Body of pancreas (tissue), 4 donors: ENCODE measurements around the gene MOV10L1. TPM values are rescaled to one million over a fixed set of nuclear protein-coding genes. Genes with fewer than 3 reads are reported as not detected.

ENCODE experiments used
- ATAC-seq: fragments of 150-250 bp; one replicate; pipeline ENCODE4 v1.9.1; 2016
- DNase-seq, 4 donors: peaks; one replicate each; pipeline ENCODE4 v3.0.0-alpha.2; 2019
- H3K27ac ChIP-seq, 4 donors: fragments of 200-600 bp; sonication (generic); 1 replicate in 3 of 4; 2 replicates in 1 of 4; pipeline versions ENCODE4 v1.5.1 to v1.6.1; 2016 to 2019; ENCODE audit warnings: mild to moderate bottlenecking in 1 of 4, mixed read lengths in 1 of 4, moderate library complexity in 1 of 4
- H3K27me3 ChIP-seq, 2 donors: fragments of 200-600 bp; sonication (generic); one replicate each; pipeline ENCODE4 v1.6.0; 2016; ENCODE audit warnings: mild to moderate bottlenecking in 1 of 2
- H3K36me3 ChIP-seq, 2 donors: fragments of 200-600 bp; sonication (generic); replicated peaks in 1 of 2; 2 replicates each; pipeline ENCODE4 v1.5.1; 2016; ENCODE audit warnings: low read depth in 2 of 2; ENCODE audit not compliant: insufficient read depth in 1 of 2
- H3K4me1 ChIP-seq: fragments of 200-600 bp; sonication (generic); one replicate; pipeline ENCODE4 v1.6.0; 2016
- H3K4me3 ChIP-seq, 2 donors: fragments of 200-600 bp; sonication (generic); 1 replicate in 1 of 2; 2 replicates in 1 of 2; pipeline ENCODE4 v1.5.1; 2016 to 2019
- H3K9me3 ChIP-seq, 3 donors: fragments of 200-600 bp; sonication (generic); 1 replicate in 2 of 3; 2 replicates in 1 of 3; pipeline ENCODE4 v1.5.1; 2016
- POLR2A ChIP-seq, 3 donors: fragments of 450-650 bp; IDR thresholded peaks; one replicate each; pipeline ENCODE4 v1.6.1; 2016; ENCODE audit warnings: antibody characterized with exemption in 3 of 3, mild to moderate bottlenecking in 2 of 3
- WGBS, 2 donors: methylation state at CpG; one replicate each; pipeline ENCODE4 v1.1.5; 2017; 5-methylcytosine and 5-hydroxymethylcytosine counted together
- intact Hi-C: fragments of 100-400 bp; cut with DNase I; formaldehyde crosslinking; loops from one replicate; pipeline ENCODE4 v1.15.1; 2023
- total RNA-seq, 2 donors: library from RNA; depleted of rRNA; stranded (reverse); fragments of >200 nt; gene quantifications; one replicate each; pipeline ENCODE4 v1.1.0, GENCODE V29; 2016
- TF ChIP-seq, protein P1 (sequence below), 7 experiments: fragments of 450-650 bp in 4 of 7; fragments of 200-600 bp in 3 of 7; sonication (generic) in 3 of 7; IDR thresholded peaks; one replicate each; pipeline ENCODE4 v1.5.1; 2016 to 2019; ENCODE audit warnings: antibody characterized with exemption in 7 of 7

Gene MOV10L1
- total RNA-seq, 2 donors from 2014 or later = 0.52 TPM; not detected in 1

DNA sequence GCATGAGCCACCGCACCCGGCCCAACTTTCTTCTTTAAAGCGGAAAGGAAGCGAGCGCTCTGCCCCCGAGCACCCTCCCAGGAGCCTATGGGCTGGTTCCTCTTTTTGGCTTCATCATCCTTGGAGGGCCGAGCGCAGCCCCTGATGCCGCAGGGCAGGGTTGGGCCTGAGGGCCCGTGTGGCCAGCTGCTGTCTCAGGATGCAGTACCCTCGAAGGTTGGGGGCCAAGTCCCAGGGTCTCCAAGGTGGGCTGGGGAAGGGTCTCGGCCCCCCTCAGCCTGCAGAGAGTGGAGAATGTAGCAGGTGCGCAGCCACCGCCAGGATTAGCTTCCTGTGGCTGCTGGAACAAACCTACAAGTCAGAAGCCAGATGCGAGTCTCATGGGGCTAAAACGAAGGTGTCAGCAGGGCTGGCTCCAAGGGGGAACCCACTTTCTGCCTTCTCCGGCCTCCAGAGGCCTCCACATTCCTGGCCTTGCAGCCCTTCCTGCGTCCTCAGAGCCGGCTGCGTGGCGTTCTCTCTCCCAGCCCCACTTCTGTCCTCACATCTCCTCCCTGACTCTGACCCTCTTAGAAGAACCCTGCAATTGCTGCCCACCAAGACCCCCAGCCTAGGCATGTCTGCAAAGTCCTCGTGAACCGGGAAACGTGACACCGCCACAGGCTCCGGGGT, 83.6 kb downstream of the MOV10L1 start:
- Histone ChIP-seq H3K27ac (no peak overlapping the region), H3K27me3 (peaks cover 0 to 7% of the 10 kb centered on the region in 2 donors), H3K4me3 (no peak overlapping the region), H3K9me3 (no peaks in the 10 kb centered on the region), H3K36me3 (no peaks in the 10 kb centered on the region), H3K4me1 (peaks cover 7% of the 10 kb centered on the region)
- intact Hi-C loops = no loop called here
- DNase-seq (no peak), ATAC-seq (no peak)
- TF ChIP-seq POLR2A (IDR thresholded peaks at IDR 0.05) = no peak
- TF ChIP-seq, protein P1, sequence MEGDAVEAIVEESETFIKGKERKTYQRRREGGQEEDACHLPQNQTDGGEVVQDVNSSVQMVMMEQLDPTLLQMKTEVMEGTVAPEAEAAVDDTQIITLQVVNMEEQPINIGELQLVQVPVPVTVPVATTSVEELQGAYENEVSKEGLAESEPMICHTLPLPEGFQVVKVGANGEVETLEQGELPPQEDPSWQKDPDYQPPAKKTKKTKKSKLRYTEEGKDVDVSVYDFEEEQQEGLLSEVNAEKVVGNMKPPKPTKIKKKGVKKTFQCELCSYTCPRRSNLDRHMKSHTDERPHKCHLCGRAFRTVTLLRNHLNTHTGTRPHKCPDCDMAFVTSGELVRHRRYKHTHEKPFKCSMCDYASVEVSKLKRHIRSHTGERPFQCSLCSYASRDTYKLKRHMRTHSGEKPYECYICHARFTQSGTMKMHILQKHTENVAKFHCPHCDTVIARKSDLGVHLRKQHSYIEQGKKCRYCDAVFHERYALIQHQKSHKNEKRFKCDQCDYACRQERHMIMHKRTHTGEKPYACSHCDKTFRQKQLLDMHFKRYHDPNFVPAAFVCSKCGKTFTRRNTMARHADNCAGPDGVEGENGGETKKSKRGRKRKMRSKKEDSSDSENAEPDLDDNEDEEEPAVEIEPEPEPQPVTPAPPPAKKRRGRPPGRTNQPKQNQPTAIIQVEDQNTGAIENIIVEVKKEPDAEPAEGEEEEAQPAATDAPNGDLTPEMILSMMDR (IDR thresholded peaks at IDR 0.05) = no peak
- WGBS, 2 donors = 82 to 92% methylated on average over 19 to 26 of the region's 26 CpGs

- WGBS, 2 donors = 72 to 84% methylated on average over 3 to 6 of the region's 6 CpGs
- Histone ChIP-seq H3K27ac (no peak overlapping the region), H3K36me3 (no peaks in the 10 kb centered on the region), H3K9me3 (no peaks in the 10 kb centered on the region), H3K4me3 (no peak overlapping the region), H3K4me1 (peaks cover 7% of the 10 kb centered on the region), H3K27me3 (peaks cover 0 to 5% of the 10 kb centered on the region in 2 donors)
- DNase-seq = no peak
- no peak for TF ChIP-seq POLR2A (IDR thresholded peaks at IDR 0.05)
- TF ChIP-seq, protein P1 (IDR thresholded peaks at IDR 0.05) = no peak
- no peak for ATAC-seq
- intact Hi-C loops = no loop called here
These were observed 84.2 kb downstream of the MOV10L1 start for GRCh38 chr22:50173983-50174355.

GRCh38 chr22:50174382-50175190, 84.8 kb downstream of the MOV10L1 start:
- ATAC-seq (no peak), DNase-seq (no peak)
- TF ChIP-seq POLR2A (IDR thresholded peaks at IDR 0.05) = no peak
- TF ChIP-seq, protein P1 (IDR thresholded peaks at IDR 0.05) = no peak
- peaks cover 7% of the 10 kb centered on the region for H3K4me1 ChIP-seq
- H3K27ac ChIP-seq = no peak overlapping the region
- 78 to 87% methylated on average over 2 to 27 of the region's 27 CpGs for WGBS, 2 donors
- no peaks in the 10 kb centered on the region for H3K9me3 ChIP-seq
- intact Hi-C loops = no loop called here
- no peak overlapping the region for H3K4me3 ChIP-seq
- no peaks in the 10 kb centered on the region for H3K27me3 ChIP-seq
- no peaks in the 10 kb centered on the region for H3K36me3 ChIP-seq

- no peak for DNase-seq
- H3K27me3 ChIP-seq = no peaks in the 10 kb centered on the region
These were observed 85.3 kb downstream of the MOV10L1 start for GRCh38 chr22:50175191-50175461.

More at GRCh38 chr22:50175191-50175461, 85.3 kb downstream of the MOV10L1 start:
- no peak for ATAC-seq
- H3K36me3 ChIP-seq = no peaks in the 10 kb centered on the region
- no peak for TF ChIP-seq POLR2A (IDR thresholded peaks at IDR 0.05)
- TF ChIP-seq, protein P1 (IDR thresholded peaks at IDR 0.05) = no peak
- H3K27ac ChIP-seq = no peak overlapping the region
- intact Hi-C loops = no loop called here
- no peaks in the 10 kb centered on the region for H3K9me3 ChIP-seq
- peaks cover 7% of the 10 kb centered on the region for H3K4me1 ChIP-seq
- no peak overlapping the region for H3K4me3 ChIP-seq
- 95 to 96% methylated on average over 4 to 6 of the region's 6 CpGs for WGBS, 2 donors
